K562 treated with DMSO at 1 percent for 24 hours (cell line): ENCODE results near the gene ZNF708. TPM values are rescaled to one million over a fixed set of nuclear protein-coding genes. Genes with fewer than 3 reads are reported as not detected.

Experiments used
- total RNA-seq: library from RNA; unstranded; fragments of 300-600 nt; gene quantifications from 2 replicates; pipeline ENCODE4 v1.2.3, GENCODE V29; 2022; ENCODE audit warnings: low read depth; ENCODE audit not compliant: insufficient read depth

Gene ZNF708
- 1.1 and 2.7 TPM in 2 replicates for total RNA-seq

GRCh38 chr19:21328885-21329605 is at the start of gene ZNF708:
TSS of gene ZNF708 (minus strand) at chr19:21329410. CDS start at chr19:21329212, 198 bp downstream.

GRCh38 chr19:21358768-21359451 is 29.7 kb upstream of the ZNF708 start, which contains the start of gene ZNF738:
TSS of gene ZNF738 (plus strand) at chr19:21359000. CDS start at chr19:21359141, 141 bp downstream.

Other genes with a start within 250 kb of the ZNF708 start
- 8.1 and 10.5 TPM in 2 replicates for gene ZNF714, start 247.2 kb downstream of the ZNF708 start, total RNA-seq
- gene ZNF431, start 187.4 kb downstream of the ZNF708 start, total RNA-seq: 5.9 and 9.0 TPM in 2 replicates
- 4.7 and 4.9 TPM in 2 replicates for gene ZNF738, start 29.6 kb upstream of the ZNF708 start, total RNA-seq
- 3.3 and 5.7 TPM in 2 replicates for gene ZNF493, start 67.7 kb upstream of the ZNF708 start, total RNA-seq
- gene ZNF429, start 176.2 kb upstream of the ZNF708 start, total RNA-seq: 9.6 and 11.9 TPM in 2 replicates